Measurements from ENCODE around the gene NOLC1. TPM values are rescaled to one million over a fixed set of nuclear protein-coding genes. Genes with fewer than 3 reads are reported as not detected.

The NOLC1 gene
- total and polyA plus RNA-seq, 2 of the 13 experiments (the other 11 are each of a cell fraction or from before 2014, with no cell fraction given) = 50.6 to 81.0 TPM

DNA sequence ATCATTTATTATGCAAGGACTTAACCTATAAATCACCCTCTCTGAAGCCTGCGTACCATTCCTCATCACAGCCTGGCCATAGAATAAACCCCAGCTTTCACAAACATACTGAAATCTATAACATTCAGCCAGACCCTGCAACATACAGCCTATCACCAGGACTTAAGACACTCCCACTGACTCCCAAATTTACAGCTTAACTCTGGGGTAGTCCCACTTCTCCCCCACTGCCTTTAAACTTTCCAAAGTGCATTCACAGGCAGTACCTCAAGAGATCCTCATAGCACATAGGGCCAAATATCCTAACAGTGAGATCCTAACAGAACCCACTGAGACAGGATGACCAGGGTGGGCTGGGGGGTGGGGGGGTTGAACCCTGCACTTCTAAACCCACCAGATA, 35.5 kb upstream of the NOLC1 start (continued):
- TF ChIP-seq, protein P1, sequence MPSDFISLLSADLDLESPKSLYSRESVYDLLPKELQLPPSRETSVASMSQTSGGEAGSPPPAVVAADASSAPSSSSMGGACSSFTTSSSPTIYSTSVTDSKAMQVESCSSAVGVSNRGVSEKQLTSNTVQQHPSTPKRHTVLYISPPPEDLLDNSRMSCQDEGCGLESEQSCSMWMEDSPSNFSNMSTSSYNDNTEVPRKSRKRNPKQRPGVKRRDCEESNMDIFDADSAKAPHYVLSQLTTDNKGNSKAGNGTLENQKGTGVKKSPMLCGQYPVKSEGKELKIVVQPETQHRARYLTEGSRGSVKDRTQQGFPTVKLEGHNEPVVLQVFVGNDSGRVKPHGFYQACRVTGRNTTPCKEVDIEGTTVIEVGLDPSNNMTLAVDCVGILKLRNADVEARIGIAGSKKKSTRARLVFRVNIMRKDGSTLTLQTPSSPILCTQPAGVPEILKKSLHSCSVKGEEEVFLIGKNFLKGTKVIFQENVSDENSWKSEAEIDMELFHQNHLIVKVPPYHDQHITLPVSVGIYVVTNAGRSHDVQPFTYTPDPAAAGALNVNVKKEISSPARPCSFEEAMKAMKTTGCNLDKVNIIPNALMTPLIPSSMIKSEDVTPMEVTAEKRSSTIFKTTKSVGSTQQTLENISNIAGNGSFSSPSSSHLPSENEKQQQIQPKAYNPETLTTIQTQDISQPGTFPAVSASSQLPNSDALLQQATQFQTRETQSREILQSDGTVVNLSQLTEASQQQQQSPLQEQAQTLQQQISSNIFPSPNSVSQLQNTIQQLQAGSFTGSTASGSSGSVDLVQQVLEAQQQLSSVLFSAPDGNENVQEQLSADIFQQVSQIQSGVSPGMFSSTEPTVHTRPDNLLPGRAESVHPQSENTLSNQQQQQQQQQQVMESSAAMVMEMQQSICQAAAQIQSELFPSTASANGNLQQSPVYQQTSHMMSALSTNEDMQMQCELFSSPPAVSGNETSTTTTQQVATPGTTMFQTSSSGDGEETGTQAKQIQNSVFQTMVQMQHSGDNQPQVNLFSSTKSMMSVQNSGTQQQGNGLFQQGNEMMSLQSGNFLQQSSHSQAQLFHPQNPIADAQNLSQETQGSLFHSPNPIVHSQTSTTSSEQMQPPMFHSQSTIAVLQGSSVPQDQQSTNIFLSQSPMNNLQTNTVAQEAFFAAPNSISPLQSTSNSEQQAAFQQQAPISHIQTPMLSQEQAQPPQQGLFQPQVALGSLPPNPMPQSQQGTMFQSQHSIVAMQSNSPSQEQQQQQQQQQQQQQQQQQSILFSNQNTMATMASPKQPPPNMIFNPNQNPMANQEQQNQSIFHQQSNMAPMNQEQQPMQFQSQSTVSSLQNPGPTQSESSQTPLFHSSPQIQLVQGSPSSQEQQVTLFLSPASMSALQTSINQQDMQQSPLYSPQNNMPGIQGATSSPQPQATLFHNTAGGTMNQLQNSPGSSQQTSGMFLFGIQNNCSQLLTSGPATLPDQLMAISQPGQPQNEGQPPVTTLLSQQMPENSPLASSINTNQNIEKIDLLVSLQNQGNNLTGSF (CRISPR knock-in tag; IDR thresholded peaks at IDR 0.05) = no peak
- TF ChIP-seq TCF7 (IDR thresholded peaks at IDR 0.05; ENCODE audit: low read depth) = no peak

DNA sequence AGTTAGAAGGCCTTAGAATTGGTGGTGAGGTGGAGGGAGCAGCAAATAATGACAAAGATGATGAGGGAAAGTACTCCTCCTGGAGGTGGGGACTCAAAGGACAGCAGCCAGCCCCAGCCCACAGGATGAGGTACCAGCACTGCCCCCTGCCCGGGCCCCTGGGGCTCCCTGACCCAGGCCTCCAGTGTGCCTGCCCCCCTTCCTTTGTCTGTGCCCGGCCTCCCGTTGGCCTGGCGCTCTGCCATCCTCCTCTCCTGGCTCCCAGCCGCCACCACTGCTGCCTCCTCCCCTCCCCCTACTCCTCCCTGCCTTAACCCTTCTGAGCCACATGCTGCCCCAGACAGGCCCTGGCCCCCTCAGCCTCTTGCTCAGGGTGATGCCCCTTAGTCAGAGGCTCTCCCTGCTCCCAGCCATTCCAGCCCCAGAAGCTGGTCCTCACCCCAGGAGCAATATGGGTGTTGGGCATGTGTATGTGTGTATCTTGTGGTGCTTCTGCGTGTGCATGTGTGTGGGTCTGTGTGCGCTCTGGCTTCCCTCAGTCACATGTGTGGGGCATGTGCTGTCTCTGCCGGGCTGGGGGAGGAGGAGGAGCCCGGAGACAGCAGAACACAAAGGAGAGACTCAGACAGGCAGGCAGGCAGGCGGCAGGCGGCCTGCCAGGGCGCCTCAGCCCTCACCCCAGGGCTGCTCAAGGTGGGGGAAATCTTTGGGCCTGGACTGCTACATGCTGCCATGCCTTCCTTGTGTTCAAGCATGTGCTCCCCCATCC, 34.6 kb upstream of the NOLC1 start:
- Histone ChIP-seq H2AFZ (ENCODE audit: low read length) (no peak overlapping the region), H3K9me3 (ENCODE audit: low read length) (no peaks in the 10 kb centered on the region), H3K4me2 (ENCODE audit: low read depth, low read length) (peak overlapping the region; percentile 96), H3K9ac (ENCODE audit: insufficient read depth, low read depth, low read length) (peak overlapping the region; percentile 52), H4K20me1 (ENCODE audit: insufficient read depth, low read length) (peaks cover 5% of the 10 kb centered on the region; the same call in 1 of the 2 replicates), H3K79me2 (ENCODE audit: insufficient read depth, low read length) (peaks cover 18% of the 10 kb centered on the region), H3K4me1 (ENCODE audit: insufficient read depth, low read length) (peaks cover 80% of the 10 kb centered on the region), H3K4me3 (replicated peaks in 1 of 3; ENCODE audit: insufficient read depth in 1 of 3, low read depth in 2 of 3, low read length in 3 of 3) (peak overlapping the region; percentile 10 to 52 (median 21); a peak in 4 of 6 replicates), H3K27me3 (ENCODE audit: control insufficient read depth in 1 of 2, insufficient read depth in 2 of 2, low read length in 2 of 2) (peaks cover 0 to 7% of the 10 kb centered on the region in 2 experiments; a peak in 2 of 5 replicates), H3K36me3 (replicated peaks in 1 of 2; ENCODE audit: control insufficient read depth in 1 of 2, insufficient read depth in 2 of 2, low read length in 2 of 2) (no peaks in the 10 kb centered on the region), H3K27ac (ENCODE audit: extremely low read length, insufficient read depth, low read length) (no peak overlapping the region)
- peak; percentile 78 for DNase-seq (ENCODE audit: low spot score)
- intact Hi-C loops (cut with micrococcal nuclease; ENCODE audit: unreplicated experiment) = loop anchor here (5.0 kb wide), 1 partner anchor 50 kb away; the partner anchor contains the start of gene HPS6
- ChIA-PET CTCF (ENCODE audit: low intra/inter-chr PET ratio, low total read pairs) (no interaction called here), POLR2A (interaction anchor here (1.4 kb wide), 1 partner anchor 62 kb away, joined by 3 read pairs; the partner anchor contains the start of gene ARMH3)
- peak; percentile 46 for FAIRE-seq
- ATAC-seq = peak; percentile 38
- BruUV-seq (replicated peaks) = no TSS peak
- 5% methylated on average over 9 of the region's 12 CpGs for WGBS (ENCODE audit: low lambda C conversion rate)
- in situ Hi-C loops (cut with HindIII; ENCODE audit: extremely low pct_ligation_motif_present, low pct_unique_long_range_greater_than_20kb) = no loop called here
- TF ChIP-seq, protein P2, sequence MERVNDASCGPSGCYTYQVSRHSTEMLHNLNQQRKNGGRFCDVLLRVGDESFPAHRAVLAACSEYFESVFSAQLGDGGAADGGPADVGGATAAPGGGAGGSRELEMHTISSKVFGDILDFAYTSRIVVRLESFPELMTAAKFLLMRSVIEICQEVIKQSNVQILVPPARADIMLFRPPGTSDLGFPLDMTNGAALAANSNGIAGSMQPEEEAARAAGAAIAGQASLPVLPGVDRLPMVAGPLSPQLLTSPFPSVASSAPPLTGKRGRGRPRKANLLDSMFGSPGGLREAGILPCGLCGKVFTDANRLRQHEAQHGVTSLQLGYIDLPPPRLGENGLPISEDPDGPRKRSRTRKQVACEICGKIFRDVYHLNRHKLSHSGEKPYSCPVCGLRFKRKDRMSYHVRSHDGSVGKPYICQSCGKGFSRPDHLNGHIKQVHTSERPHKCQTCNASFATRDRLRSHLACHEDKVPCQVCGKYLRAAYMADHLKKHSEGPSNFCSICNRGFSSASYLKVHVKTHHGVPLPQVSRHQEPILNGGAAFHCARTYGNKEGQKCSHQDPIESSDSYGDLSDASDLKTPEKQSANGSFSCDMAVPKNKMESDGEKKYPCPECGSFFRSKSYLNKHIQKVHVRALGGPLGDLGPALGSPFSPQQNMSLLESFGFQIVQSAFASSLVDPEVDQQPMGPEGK (CRISPR knock-in tag; IDR thresholded peaks at IDR 0.05) = peak; percentile 75; the same call in 1 of the 2 replicates
- TF ChIP-seq, protein P3, sequence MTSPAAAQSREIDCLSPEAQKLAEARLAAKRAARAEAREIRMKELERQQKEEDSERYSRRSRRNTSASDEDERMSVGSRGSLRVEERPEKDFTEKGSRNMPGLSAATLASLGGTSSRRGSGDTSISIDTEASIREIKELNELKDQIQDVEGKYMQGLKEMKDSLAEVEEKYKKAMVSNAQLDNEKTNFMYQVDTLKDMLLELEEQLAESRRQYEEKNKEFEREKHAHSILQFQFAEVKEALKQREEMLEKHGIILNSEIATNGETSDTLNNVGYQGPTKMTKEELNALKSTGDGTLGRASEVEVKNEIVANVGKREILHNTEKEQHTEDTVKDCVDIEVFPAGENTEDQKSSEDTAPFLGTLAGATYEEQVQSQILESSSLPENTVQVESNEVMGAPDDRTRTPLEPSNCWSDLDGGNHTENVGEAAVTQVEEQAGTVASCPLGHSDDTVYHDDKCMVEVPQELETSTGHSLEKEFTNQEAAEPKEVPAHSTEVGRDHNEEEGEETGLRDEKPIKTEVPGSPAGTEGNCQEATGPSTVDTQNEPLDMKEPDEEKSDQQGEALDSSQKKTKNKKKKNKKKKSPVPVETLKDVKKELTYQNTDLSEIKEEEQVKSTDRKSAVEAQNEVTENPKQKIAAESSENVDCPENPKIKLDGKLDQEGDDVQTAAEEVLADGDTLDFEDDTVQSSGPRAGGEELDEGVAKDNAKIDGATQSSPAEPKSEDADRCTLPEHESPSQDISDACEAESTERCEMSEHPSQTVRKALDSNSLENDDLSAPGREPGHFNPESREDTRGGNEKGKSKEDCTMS (CRISPR knock-in tag; conservative IDR thresholded peaks at IDR 0.05) = no peak
- TF ChIP-seq REPIN1 (CRISPR knock-in tag; IDR thresholded peaks at IDR 0.05; ENCODE audit: borderline replicate concordance, low read depth) = no peak
- no peak for TF ChIP-seq ZNF224 (CRISPR knock-in tag; IDR thresholded peaks at IDR 0.05)
- TF ChIP-seq EP300 (IDR thresholded peaks at IDR 0.05; ENCODE audit: low read depth in 2 of 2, low read length in 2 of 2) = peak in 1 of 2 experiments; percentile 37; a peak in 1 of 4 replicates
- TF ChIP-seq EP300 (CRISPR knock-in tag; IDR thresholded peaks at IDR 0.05; ENCODE audit: borderline replicate concordance) = no peak

Measured in HepG2 (cell line).